ENCODE measurements around the gene LTO1. TPM values are rescaled to one million over a fixed set of nuclear protein-coding genes. Genes with fewer than 3 reads are reported as not detected.

Gene LTO1
- total RNA-seq, 4 donors from 2014 or later = 28.3 to 131 (median 54.6) TPM

- no peak overlapping the region for H3K27ac ChIP-seq
- in situ Hi-C loops (cut with MboI; ENCODE audit: low pct_ligation_motif_present in 1 of 4, low pct_unique_long_range_greater_than_20kb in 1 of 4, low sequenced_read_pairs in 3 of 4) (loop anchor here in 2 of 4 donors (25.0 kb wide), 2 partner anchors 187 to 487 kb away; no protein-coding TSS in a partner anchor), intact Hi-C loops (cut with DNase I; ENCODE audit: low total_unique reads) (no loop called here)
- TF ChIP-seq POLR2AphosphoS5 (IDR thresholded peaks at IDR 0.05) (no peak), POLR2A (IDR thresholded peaks at IDR 0.05) (no peak), CTCF (IDR thresholded peaks at IDR 0.05) (no peak), EP300 (IDR thresholded peaks at IDR 0.05; ENCODE audit: low read depth) (no peak)
- H3K36me3 ChIP-seq = no peaks in the 10 kb centered on the region
- no peak for DNase-seq
- no peak overlapping the region for H3K4me3 ChIP-seq
- H3K4me1 ChIP-seq = peaks cover 6 to 24% (median 15%) of the 10 kb centered on the region in 4 donors
- H3K27me3 ChIP-seq = peaks cover 96% of the 10 kb centered on the region
- no peaks in the 10 kb centered on the region for H3K9me3 ChIP-seq
- 40 to 58% methylated on average over 5 to 18 of the region's 20 CpGs for WGBS, 2 donors (ENCODE audit: low coverage in 1 of 2)
Observed at GRCh38 chr11:69700278-69701140, 25.4 kb upstream of the LTO1 start.

GRCh38 chr11:69699213-69699612, 24.1 kb upstream of the LTO1 start:
- in situ Hi-C loops (cut with MboI; ENCODE audit: low pct_ligation_motif_present in 1 of 4, low pct_unique_long_range_greater_than_20kb in 1 of 4, low sequenced_read_pairs in 3 of 4) (loop anchor here (10.0 to 25.0 kb wide), 3 partner anchors 186 to 488 kb away; no protein-coding TSS in a partner anchor), intact Hi-C loops (cut with DNase I; ENCODE audit: low total_unique reads) (no loop called here)
- Histone ChIP-seq H3K27ac (no peak overlapping the region), H3K36me3 (no peaks in the 10 kb centered on the region), H3K4me3 (no peak overlapping the region), H3K4me1 (peaks cover 4 to 11% (median 6%) of the 10 kb centered on the region in 4 donors), H3K27me3 (peaks cover 91% of the 10 kb centered on the region), H3K9me3 (no peaks in the 10 kb centered on the region)
- TF ChIP-seq CTCF (IDR thresholded peaks at IDR 0.05) (no peak), POLR2A (IDR thresholded peaks at IDR 0.05) (no peak), POLR2AphosphoS5 (IDR thresholded peaks at IDR 0.05) (no peak), EP300 (IDR thresholded peaks at IDR 0.05; ENCODE audit: low read depth) (no peak)
- 69% methylated on average over 13 of the region's 13 CpGs; no CpG with 5 or more reads in 1 of the 2 donors for WGBS, 2 donors (ENCODE audit: low coverage in 1 of 2)
- DNase-seq = no peak

- intact Hi-C loops (cut with DNase I; ENCODE audit: low total_unique reads) (no loop called here), in situ Hi-C loops (cut with MboI; ENCODE audit: low pct_ligation_motif_present in 1 of 4, low pct_unique_long_range_greater_than_20kb in 1 of 4, low sequenced_read_pairs in 3 of 4) (loop anchor here (10.0 to 25.0 kb wide), 3 partner anchors 186 to 489 kb away; no protein-coding TSS in a partner anchor)
- H3K27me3 ChIP-seq = peaks cover 82% of the 10 kb centered on the region
- DNase-seq = no peak
- H3K4me3 ChIP-seq = no peak overlapping the region
- H3K9me3 ChIP-seq = no peaks in the 10 kb centered on the region
- peaks cover 0 to 3% (median 0%) of the 10 kb centered on the region in 4 donors for H3K4me1 ChIP-seq
- TF ChIP-seq CTCF (IDR thresholded peaks at IDR 0.05) = no peak
- no peak for TF ChIP-seq POLR2A (IDR thresholded peaks at IDR 0.05)
- no peak for TF ChIP-seq POLR2AphosphoS5 (IDR thresholded peaks at IDR 0.05)
- TF ChIP-seq EP300 (IDR thresholded peaks at IDR 0.05; ENCODE audit: low read depth) = no peak
- 80 to 93% methylated on average over 1 to 2 of the region's 2 CpGs for WGBS, 2 donors (ENCODE audit: low coverage in 1 of 2)
- H3K36me3 ChIP-seq = no peaks in the 10 kb centered on the region
- H3K27ac ChIP-seq = no peak overlapping the region
Observed at GRCh38 chr11:69698362-69698761, 23.2 kb upstream of the LTO1 start.

- Histone ChIP-seq H3K27me3 (peaks cover 81% of the 10 kb centered on the region), H3K4me1 (peaks cover 0 to 3% (median 0%) of the 10 kb centered on the region in 4 donors), H3K4me3 (no peak overlapping the region), H3K36me3 (no peaks in the 10 kb centered on the region), H3K9me3 (no peaks in the 10 kb centered on the region), H3K27ac (no peak overlapping the region)
- 74 to 85% methylated on average over 2 to 10 of the region's 10 CpGs for WGBS, 2 donors (ENCODE audit: low coverage in 1 of 2)
- DNase-seq = no peak
- intact Hi-C loops (cut with DNase I; ENCODE audit: low total_unique reads) = no loop called here
- in situ Hi-C loops (cut with MboI; ENCODE audit: low pct_ligation_motif_present in 1 of 4, low pct_unique_long_range_greater_than_20kb in 1 of 4, low sequenced_read_pairs in 3 of 4) = loop anchor here (10.0 to 25.0 kb wide), 3 partner anchors 187 to 489 kb away; no protein-coding TSS in a partner anchor
- no peak for TF ChIP-seq POLR2AphosphoS5 (IDR thresholded peaks at IDR 0.05)
- no peak for TF ChIP-seq CTCF (IDR thresholded peaks at IDR 0.05)
- no peak for TF ChIP-seq POLR2A (IDR thresholded peaks at IDR 0.05)
- no peak for TF ChIP-seq EP300 (IDR thresholded peaks at IDR 0.05; ENCODE audit: low read depth)
Observed at GRCh38 chr11:69697861-69698260, 22.7 kb upstream of the LTO1 start.

All from transverse colon (tissue), 4 donors.